Measurements from ENCODE around the gene MAP2K6.

The MAP2K6 gene

GRCh38 chr17:69427486-69428197, 13.1 kb downstream of the MAP2K6 start:
- DNase-seq (ENCODE audit: low read depth): no peak

- no peak for DNase-seq (ENCODE audit: low read depth)
Observed at GRCh38 chr17:69428252-69428980, 13.9 kb downstream of the MAP2K6 start.

- no peak for DNase-seq (ENCODE audit: low read depth)
Observed at GRCh38 chr17:69430488-69430887, 16.0 kb downstream of the MAP2K6 start.

- DNase-seq (ENCODE audit: low read depth): no peak
Observed at GRCh38 chr17:69431835-69432234, 17.3 kb downstream of the MAP2K6 start.

- DNase-seq (ENCODE audit: low read depth): no peak
Observed at GRCh38 chr17:69433093-69433492, 18.6 kb downstream of the MAP2K6 start.

GRCh38 chr17:69434164-69434579, 19.7 kb downstream of the MAP2K6 start:
- DNase-seq (ENCODE audit: low read depth): no peak

GRCh38 chr17:69435971-69436696, 21.6 kb downstream of the MAP2K6 start:
- no peak for DNase-seq (ENCODE audit: low read depth)

GRCh38 chr17:69437475-69437874, 23.0 kb downstream of the MAP2K6 start:
- no peak for DNase-seq (ENCODE audit: low read depth)

GRCh38 chr17:69438776-69439175, 24.3 kb downstream of the MAP2K6 start:
- DNase-seq (ENCODE audit: low read depth): no peak

GRCh38 chr17:69441179-69441578, 26.7 kb downstream of the MAP2K6 start:
- DNase-seq (ENCODE audit: low read depth): no peak

GRCh38 chr17:69443138-69443537, 28.6 kb downstream of the MAP2K6 start:
- DNase-seq (ENCODE audit: low read depth): no peak

GRCh38 chr17:69444023-69444422, 29.5 kb downstream of the MAP2K6 start:
- no peak for DNase-seq (ENCODE audit: low read depth)

GRCh38 chr17:69445132-69445531, 30.6 kb downstream of the MAP2K6 start:
- no peak for DNase-seq (ENCODE audit: low read depth)

- DNase-seq (ENCODE audit: low read depth): no peak
Observed at GRCh38 chr17:69447726-69448125, 33.2 kb downstream of the MAP2K6 start.

GRCh38 chr17:69448431-69449102, 34.1 kb downstream of the MAP2K6 start:
- no peak for DNase-seq (ENCODE audit: low read depth)

GRCh38 chr17:69450131-69450530, 35.6 kb downstream of the MAP2K6 start:
- DNase-seq (ENCODE audit: low read depth): no peak

GRCh38 chr17:69450918-69451317, 36.4 kb downstream of the MAP2K6 start:
- no peak for DNase-seq (ENCODE audit: low read depth)

GRCh38 chr17:69451416-69452394, 37.2 kb downstream of the MAP2K6 start:
- DNase-seq (ENCODE audit: low read depth): no peak

- DNase-seq (ENCODE audit: low read depth): no peak
Observed at GRCh38 chr17:69452664-69453260, 38.3 kb downstream of the MAP2K6 start.

GRCh38 chr17:69454051-69454450, 39.6 kb downstream of the MAP2K6 start:
- DNase-seq (ENCODE audit: low read depth): no peak

GRCh38 chr17:69455040-69455439, 40.5 kb downstream of the MAP2K6 start:
- DNase-seq (ENCODE audit: low read depth): no peak

All from stimulated activated CD8-positive, alpha-beta memory T cell treated with anti-CD3 and anti-CD28 coated beads, Interleukin-7, amount 100 ng/mL, for 24 hours (primary cell).